Prostate gland (tissue), 2 donors: Measurements from ENCODE around the gene FGF3.

Experiments used
- POLR2A ChIP-seq: fragments of 450-650 bp; IDR thresholded peaks from one replicate; pipeline ENCODE4 v1.6.1; 2016; ENCODE audit warnings: antibody characterized with exemption, mild to moderate bottlenecking
- POLR2AphosphoS5 ChIP-seq: sonication (generic); formaldehyde crosslinking; IDR thresholded peaks from one replicate; pipeline ENCODE4 v1.6.1; 2017; ENCODE audit warnings: antibody characterized with exemption
- TF ChIP-seq, protein P1 (sequence below), 4 experiments: fragments of 200-600 bp in 2 of 4; fragments of 450-650 bp in 2 of 4; sonication (generic) in 2 of 4; IDR thresholded peaks; 1 replicate in 3 of 4; 2 replicates in 1 of 4; pipeline ENCODE4 v1.5.1; 2016 to 2019; ENCODE audit warnings: antibody characterized with exemption in 4 of 4, mild to moderate bottlenecking in 2 of 4, moderate library complexity in 2 of 4

DNA sequence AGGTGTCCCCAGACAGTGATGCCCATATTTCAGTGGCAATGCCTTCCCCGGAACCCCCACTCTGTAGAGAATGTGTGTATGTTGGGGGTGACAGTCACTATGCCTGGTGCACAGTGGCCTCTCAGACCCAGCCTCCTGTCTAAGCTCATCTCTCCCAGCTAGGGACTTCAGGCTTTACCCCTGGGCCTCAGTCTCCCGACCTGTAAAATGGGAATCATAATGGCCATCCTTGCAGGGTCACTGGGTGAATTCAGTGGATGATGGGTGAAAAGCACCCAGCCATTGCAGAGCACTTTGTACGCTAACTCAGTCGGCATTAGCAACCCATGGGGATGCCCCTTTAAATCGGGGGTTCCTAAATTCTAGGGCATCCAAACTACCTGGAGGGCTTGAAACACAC, 18.9 kb downstream of the FGF3 start:
- TF ChIP-seq POLR2A (no peak), POLR2AphosphoS5 (no peak)
- TF ChIP-seq, protein P1, sequence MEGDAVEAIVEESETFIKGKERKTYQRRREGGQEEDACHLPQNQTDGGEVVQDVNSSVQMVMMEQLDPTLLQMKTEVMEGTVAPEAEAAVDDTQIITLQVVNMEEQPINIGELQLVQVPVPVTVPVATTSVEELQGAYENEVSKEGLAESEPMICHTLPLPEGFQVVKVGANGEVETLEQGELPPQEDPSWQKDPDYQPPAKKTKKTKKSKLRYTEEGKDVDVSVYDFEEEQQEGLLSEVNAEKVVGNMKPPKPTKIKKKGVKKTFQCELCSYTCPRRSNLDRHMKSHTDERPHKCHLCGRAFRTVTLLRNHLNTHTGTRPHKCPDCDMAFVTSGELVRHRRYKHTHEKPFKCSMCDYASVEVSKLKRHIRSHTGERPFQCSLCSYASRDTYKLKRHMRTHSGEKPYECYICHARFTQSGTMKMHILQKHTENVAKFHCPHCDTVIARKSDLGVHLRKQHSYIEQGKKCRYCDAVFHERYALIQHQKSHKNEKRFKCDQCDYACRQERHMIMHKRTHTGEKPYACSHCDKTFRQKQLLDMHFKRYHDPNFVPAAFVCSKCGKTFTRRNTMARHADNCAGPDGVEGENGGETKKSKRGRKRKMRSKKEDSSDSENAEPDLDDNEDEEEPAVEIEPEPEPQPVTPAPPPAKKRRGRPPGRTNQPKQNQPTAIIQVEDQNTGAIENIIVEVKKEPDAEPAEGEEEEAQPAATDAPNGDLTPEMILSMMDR (IDR thresholded peaks at IDR 0.05): no peak
